IPS-NIHi7 (cell line): ENCODE data around the gene PCYT1A.
A peak's percentile ranks its signal among the peaks of the same experiment; 100 is the strongest.
"Not testable (repeated sequence)": the region's sequence is repeated elsewhere in the genome, so short reads cannot be mapped to it uniquely, and the experiment has no call there.

Experiments used
- DNase-seq: peaks from one replicate; pipeline ENCODE4 v3.0.0; 2012; ENCODE audit warnings: mixed read lengths; ENCODE audit errors: extremely low spot score

PCYT1A gene

GRCh38 chr3:196287440-196288140, at the start of gene PCYT1A:
Gene PCYT1A (minus strand): TSS chr3:196287726. CDS start chr3:196270531, 17,195 bp downstream.
- DNase-seq, result peak; percentile 97

GRCh38 chr3:196336319-196337145, 49.0 kb upstream of the PCYT1A start:
- DNase-seq, result no peak

GRCh38 chr3:196335503-196335948, 48.0 kb upstream of the PCYT1A start:
- DNase-seq, result no peak

GRCh38 chr3:196334982-196335381, 47.5 kb upstream of the PCYT1A start:
- DNase-seq, result no peak

- no peak for DNase-seq
Observed at GRCh38 chr3:196332168-196332567, 44.6 kb upstream of the PCYT1A start.

GRCh38 chr3:196327405-196327804, 39.9 kb upstream of the PCYT1A start:
- DNase-seq, result no peak

GRCh38 chr3:196326936-196327335, 39.4 kb upstream of the PCYT1A start:
- DNase-seq, result no peak

- DNase-seq, result no peak
Observed at GRCh38 chr3:196323691-196324090, 36.2 kb upstream of the PCYT1A start.

GRCh38 chr3:196323016-196323415, 35.5 kb upstream of the PCYT1A start:
- no peak for DNase-seq

- DNase-seq, result no peak
Observed at GRCh38 chr3:196321162-196321561, 33.6 kb upstream of the PCYT1A start.

- no peak for DNase-seq
Observed at GRCh38 chr3:196320137-196320536, 32.6 kb upstream of the PCYT1A start.

GRCh38 chr3:196317687-196318467, 30.4 kb upstream of the PCYT1A start, which contains the start of gene DYNLT2B:
Gene DYNLT2B (minus strand): TSS chr3:196318240. CDS start chr3:196318152, 88 bp downstream.
- DNase-seq, result peak; percentile 100

GRCh38 chr3:196316799-196317686, 29.5 kb upstream of the PCYT1A start:
- DNase-seq, result not testable (repeated sequence)

- DNase-seq, result no peak
Observed at GRCh38 chr3:196315821-196316220, 28.3 kb upstream of the PCYT1A start.

- no peak for DNase-seq
Observed at GRCh38 chr3:196314597-196314996, 27.1 kb upstream of the PCYT1A start.

- DNase-seq, result not testable (repeated sequence)
Observed at GRCh38 chr3:196314086-196314485, 26.6 kb upstream of the PCYT1A start.

GRCh38 chr3:196302960-196303359, 15.4 kb upstream of the PCYT1A start:
- DNase-seq, result not testable (repeated sequence)

- not testable (repeated sequence) for DNase-seq
Observed at GRCh38 chr3:196302551-196302950, 15.0 kb upstream of the PCYT1A start.

- no peak for DNase-seq
Observed at GRCh38 chr3:196298521-196298920, 11.0 kb upstream of the PCYT1A start.

- peak; percentile 39 for DNase-seq
Observed at GRCh38 chr3:196292286-196292923, 4.9 kb upstream of the PCYT1A start.

GRCh38 chr3:196288141-196288460, 575 bp upstream of the PCYT1A start:
- DNase-seq, result no peak
